IPS-15b (cell line): ENCODE results near the gene RBM14.
"Not testable (repeated sequence)": the region's sequence is repeated elsewhere in the genome, so short reads cannot be mapped to it uniquely, and the experiment has no call there.

Source experiments
- H3K27me3 ChIP-seq: one replicate; pipeline ENCODE4 v1.6.1; 2013; ENCODE audit warnings: low read length; ENCODE audit not compliant: control insufficient read depth, insufficient read depth
- H3K36me3 ChIP-seq: one replicate; pipeline ENCODE4 v1.6.1; 2013; ENCODE audit warnings: low read length; ENCODE audit not compliant: control insufficient read depth, insufficient read depth
- H3K4me1 ChIP-seq: one replicate; pipeline ENCODE4 v1.6.1; 2013; ENCODE audit warnings: mild to moderate bottlenecking, low read length; ENCODE audit not compliant: control insufficient read depth, insufficient read depth
- H3K4me3 ChIP-seq: one replicate; pipeline ENCODE4 v1.5.1; 2013; ENCODE audit warnings: low read depth, low read length
- H3K9ac ChIP-seq: one replicate; pipeline ENCODE4 v1.6.1; 2013; ENCODE audit warnings: low read depth, mild to moderate bottlenecking, low read length
- H3K9me3 ChIP-seq: one replicate; pipeline ENCODE4 v1.6.1; 2013; ENCODE audit warnings: mild to moderate bottlenecking, low read length; ENCODE audit not compliant: control insufficient read depth, insufficient read depth

Gene RBM14

GRCh38 chr11:66639066-66639813, 22.8 kb downstream of the RBM14 start:
- Histone ChIP-seq H3K4me3 (peak overlapping the region; percentile 86), H3K36me3 (peaks cover 30% of the 10 kb centered on the region)

DNA sequence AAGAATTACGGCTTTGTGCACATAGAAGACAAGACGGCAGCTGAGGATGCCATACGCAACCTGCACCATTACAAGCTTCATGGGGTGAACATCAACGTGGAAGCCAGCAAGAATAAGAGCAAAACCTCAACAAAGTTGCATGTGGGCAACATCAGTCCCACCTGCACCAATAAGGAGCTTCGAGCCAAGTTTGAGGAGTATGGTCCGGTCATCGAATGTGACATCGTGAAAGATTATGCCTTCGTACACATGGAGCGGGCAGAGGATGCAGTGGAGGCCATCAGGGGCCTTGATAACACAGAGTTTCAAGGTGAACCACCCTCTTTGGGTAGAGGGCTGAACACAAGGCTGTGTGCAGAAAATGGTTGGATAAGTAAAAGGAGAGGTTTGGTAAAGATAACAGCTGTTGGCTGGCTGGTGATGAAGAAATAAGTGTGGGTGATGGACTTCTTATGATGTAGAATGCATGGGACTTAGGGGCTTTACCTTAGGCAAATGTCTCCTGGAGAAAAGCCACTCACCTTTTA, 23.4 kb downstream of the RBM14 start:
- H3K9ac ChIP-seq = peak overlapping the region; percentile 39
- not testable (repeated sequence) for H3K27me3 ChIP-seq, H3K9me3 ChIP-seq
- H3K4me1 ChIP-seq = peaks cover 11% of the 10 kb centered on the region
- H3K4me3 ChIP-seq = peak overlapping the region; percentile 86
- peaks cover 34% of the 10 kb centered on the region for H3K36me3 ChIP-seq

More at GRCh38 chr11:66639066-66639813, 22.8 kb downstream of the RBM14 start:
- Histone ChIP-seq H3K9me3 (no peaks in the 10 kb centered on the region), H3K27me3 (no peaks in the 10 kb centered on the region), H3K4me1 (peaks cover 11% of the 10 kb centered on the region), H3K9ac (peak overlapping the region; percentile 97)

DNA sequence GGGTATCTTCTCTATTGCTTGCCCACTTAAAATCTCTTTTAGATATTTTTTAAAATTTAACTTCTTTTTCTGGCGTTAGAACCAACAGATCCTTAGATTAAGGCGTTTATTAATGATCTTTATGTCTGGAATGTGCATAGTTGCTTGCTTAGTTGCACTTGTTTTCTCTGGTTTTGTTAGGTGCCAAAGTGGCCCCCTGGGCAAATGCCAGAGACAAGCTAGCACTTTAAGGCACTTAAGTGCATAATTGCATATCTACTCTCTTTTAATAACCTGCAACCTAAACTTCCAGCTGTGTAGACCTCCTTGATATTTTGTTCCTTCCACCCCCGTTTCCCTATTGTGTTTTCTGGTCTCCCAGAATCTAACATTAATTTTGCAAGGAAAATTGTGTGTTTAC, 25.4 kb downstream of the RBM14 start:
- no peak overlapping the region for H3K9ac ChIP-seq
- peak overlapping the region; percentile 86 for H3K4me3 ChIP-seq
- peaks cover 11% of the 10 kb centered on the region for H3K4me1 ChIP-seq

GRCh38 chr11:66643745-66644437, 27.5 kb downstream of the RBM14 start:
- H3K4me1 ChIP-seq = peaks cover 11% of the 10 kb centered on the region
- peak overlapping the region; percentile 12 for H3K9ac ChIP-seq
- no peaks in the 10 kb centered on the region for H3K9me3 ChIP-seq
- H3K4me3 ChIP-seq = no peak overlapping the region
- no peaks in the 10 kb centered on the region for H3K27me3 ChIP-seq
- peaks cover 49% of the 10 kb centered on the region for H3K36me3 ChIP-seq

More for the DNA sequence above, 25.4 kb downstream of the RBM14 start:
- no peaks in the 10 kb centered on the region for H3K9me3 ChIP-seq
- H3K36me3 ChIP-seq = peaks cover 51% of the 10 kb centered on the region
- H3K27me3 ChIP-seq = no peaks in the 10 kb centered on the region

GRCh38 chr11:66646828-66647227, 30.4 kb downstream of the RBM14 start:
- no peaks in the 10 kb centered on the region for H3K9me3 ChIP-seq
- H3K36me3 ChIP-seq = peaks cover 46% of the 10 kb centered on the region
- no peaks in the 10 kb centered on the region for H3K27me3 ChIP-seq
- H3K4me3 ChIP-seq = no peak overlapping the region
- no peak overlapping the region for H3K9ac ChIP-seq
- H3K4me1 ChIP-seq = peaks cover 4% of the 10 kb centered on the region

GRCh38 chr11:66649903-66650302, 33.5 kb downstream of the RBM14 start:
- no peaks in the 10 kb centered on the region for H3K4me1 ChIP-seq
- H3K27me3 ChIP-seq = no peaks in the 10 kb centered on the region
- H3K9ac ChIP-seq = no peak overlapping the region
- no peaks in the 10 kb centered on the region for H3K9me3 ChIP-seq
- H3K36me3 ChIP-seq = peaks cover 31% of the 10 kb centered on the region
- no peak overlapping the region for H3K4me3 ChIP-seq

DNA sequence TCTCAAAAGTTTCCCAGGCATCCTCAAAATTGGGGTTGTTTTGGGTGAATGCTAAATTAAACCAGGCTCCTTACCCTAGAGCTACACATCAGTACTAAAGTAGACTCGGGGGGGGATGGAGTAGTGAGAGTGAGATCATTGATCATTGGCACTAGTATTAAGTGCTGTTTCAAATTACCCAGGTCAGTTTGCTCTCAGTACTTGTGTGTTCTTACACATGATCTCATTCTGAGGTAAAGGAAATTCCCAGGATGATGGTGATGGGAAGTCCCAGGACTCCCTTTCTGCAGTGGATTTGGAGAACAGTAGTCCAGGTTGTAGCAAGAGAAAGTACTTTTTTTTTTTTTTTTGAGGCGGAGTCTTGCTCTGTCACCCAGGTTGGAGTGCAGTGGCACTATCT, 34.6 kb downstream of the RBM14 start:
- Histone ChIP-seq H3K36me3 (peaks cover 22% of the 10 kb centered on the region), H3K9me3 (no peaks in the 10 kb centered on the region), H3K9ac (no peak overlapping the region), H3K4me1 (no peaks in the 10 kb centered on the region), H3K4me3 (no peak overlapping the region), H3K27me3 (no peaks in the 10 kb centered on the region)

DNA sequence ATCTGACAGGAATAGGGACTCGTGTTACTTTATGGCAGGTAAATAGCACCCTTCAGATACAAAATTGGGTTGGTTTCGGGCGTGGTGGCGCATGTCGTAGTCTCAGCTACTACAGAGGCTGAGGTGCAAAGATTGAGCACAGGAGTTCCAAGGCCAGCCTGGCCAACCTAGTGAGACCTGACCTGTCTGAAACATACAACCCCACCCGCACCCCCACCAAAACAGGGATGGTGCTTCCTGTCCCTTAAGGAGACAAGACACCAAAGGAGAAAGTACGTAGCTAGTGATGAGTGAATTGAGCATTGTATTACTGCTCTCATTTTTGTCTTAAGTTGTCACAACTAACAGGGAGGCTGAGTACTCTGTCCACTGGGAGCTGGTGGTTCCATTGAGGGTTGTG, 36.2 kb downstream of the RBM14 start:
- peaks cover 18% of the 10 kb centered on the region for H3K36me3 ChIP-seq
- no peak overlapping the region for H3K9ac ChIP-seq
- no peaks in the 10 kb centered on the region for H3K27me3 ChIP-seq
- H3K4me1 ChIP-seq = no peaks in the 10 kb centered on the region
- H3K4me3 ChIP-seq = no peak overlapping the region
- no peaks in the 10 kb centered on the region for H3K9me3 ChIP-seq

- Histone ChIP-seq H3K4me3 (no peak overlapping the region), H3K36me3 (peaks cover 20% of the 10 kb centered on the region)
Measured at GRCh38 chr11:66653123-66653522, 36.7 kb downstream of the RBM14 start.

DNA sequence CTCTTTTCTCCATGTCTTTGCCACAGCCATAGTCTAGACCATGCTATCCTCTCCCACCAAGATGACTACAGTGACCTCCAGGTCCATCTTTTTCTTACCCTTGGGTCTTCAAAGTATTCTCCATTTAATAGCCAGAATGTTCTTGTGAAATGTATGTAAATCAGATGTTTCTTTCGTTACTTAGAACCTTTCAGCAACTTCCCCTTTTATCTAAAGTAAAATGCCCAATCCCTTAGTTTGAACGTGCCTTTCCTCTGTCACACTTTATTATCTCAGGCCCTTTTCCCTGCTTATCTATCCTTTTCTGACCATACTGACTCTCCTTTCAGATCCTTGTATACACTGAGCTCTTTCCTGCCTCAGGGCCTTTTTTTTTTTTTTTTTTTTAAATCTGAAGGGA, 43.3 kb downstream of the RBM14 start:
- H3K9ac ChIP-seq = no peak overlapping the region
- no peaks in the 10 kb centered on the region for H3K27me3 ChIP-seq
- H3K36me3 ChIP-seq = peaks cover 20% of the 10 kb centered on the region
- no peak overlapping the region for H3K4me3 ChIP-seq
- no peaks in the 10 kb centered on the region for H3K9me3 ChIP-seq
- no peaks in the 10 kb centered on the region for H3K4me1 ChIP-seq

More at GRCh38 chr11:66653123-66653522, 36.7 kb downstream of the RBM14 start:
- Histone ChIP-seq H3K4me1 (no peaks in the 10 kb centered on the region), H3K9me3 (no peaks in the 10 kb centered on the region), H3K27me3 (no peaks in the 10 kb centered on the region), H3K9ac (no peak overlapping the region)

GRCh38 chr11:66663741-66664296, 47.4 kb downstream of the RBM14 start:
- H3K4me3 ChIP-seq = no peak overlapping the region
- no peak overlapping the region for H3K9ac ChIP-seq
- H3K36me3 ChIP-seq = peaks cover 24% of the 10 kb centered on the region
- H3K27me3 ChIP-seq = no peaks in the 10 kb centered on the region
- no peaks in the 10 kb centered on the region for H3K4me1 ChIP-seq
- H3K9me3 ChIP-seq = no peaks in the 10 kb centered on the region
